H1 (cell line): ENCODE data around the gene CUX1. TPM values are rescaled to one million over a fixed set of nuclear protein-coding genes. Genes with fewer than 3 reads are reported as not detected.

Source experiments
- CTCF ChIA-PET: fragments of 300-600 bp; sonication (Branson Sonifier 250); formaldehyde crosslinking; loops from one replicate; lab custom pipeline; 2021; ENCODE audit not compliant: partially characterized antibody; lab: Charles Lee
- POLR2A ChIA-PET: fragments of 300-600 bp; sonication (Branson Sonifier 250); formaldehyde crosslinking; loops from one replicate; lab custom pipeline; 2021; ENCODE audit warnings: inconsistent platforms; ENCODE audit not compliant: partially characterized antibody; lab: Charles Lee
- DNase-seq, 2 experiments: peaks; one replicate each; pipeline versions ENCODE4 v3.0.0 to v3.0.0-alpha.2; 2010 to 2022; ENCODE audit warnings: low spot score in 2 of 2, low read depth in 1 of 2, mixed read lengths in 1 of 2
- FAIRE-seq: peaks from 2 replicates; lab custom pipeline; 2011; peaks lifted over from hg19 to GRCh38; lab: Jason Lieb, UNC
- H2AFZ ChIP-seq: 2 replicates; pipeline ENCODE4 v1.8.1; 2012; ENCODE audit warnings: low read length, inconsistent platforms
- H2AK5ac ChIP-seq: 2 replicates; pipeline ENCODE4 v1.6.1; 2013; ENCODE audit warnings: low read depth, low read length
- H2BK120ac ChIP-seq: replicated peaks from 2 replicates; pipeline ENCODE3; 2013; ENCODE audit warnings: low read depth, low read length, inconsistent platforms
- H2BK12ac ChIP-seq: 2 replicates; pipeline ENCODE4 v1.6.1; 2013; ENCODE audit warnings: low read depth, low read length
- H2BK15ac ChIP-seq: 2 replicates; pipeline ENCODE4 v1.6.1; 2013; ENCODE audit warnings: low read length
- H2BK20ac ChIP-seq: 2 replicates; pipeline ENCODE4 v1.6.1; 2013; ENCODE audit warnings: low read length
- H2BK5ac ChIP-seq: 2 replicates; pipeline ENCODE4 v1.6.1; 2013; ENCODE audit warnings: low read depth, low read length
- H3K14ac ChIP-seq: 2 replicates; pipeline ENCODE4 v1.6.1; 2013; ENCODE audit warnings: inconsistent platforms; ENCODE audit not compliant: insufficient read length
- H3K18ac ChIP-seq: 2 replicates; pipeline ENCODE4 v1.6.1; 2013; ENCODE audit warnings: low read length; ENCODE audit errors: extremely low read depth
- H3K23ac ChIP-seq: 2 replicates; pipeline ENCODE4 v1.6.1; 2013; ENCODE audit warnings: inconsistent platforms; ENCODE audit not compliant: insufficient read length
- H3K23me2 ChIP-seq: 2 replicates; pipeline ENCODE4 v1.6.1; 2013; ENCODE audit warnings: low read depth, low read length
- H3K27ac ChIP-seq: 2 replicates; pipeline ENCODE4 v1.6.1; 2011; ENCODE audit warnings: low read depth, low read length, inconsistent platforms
- H3K27me3 ChIP-seq, 4 experiments: replicated peaks in 1 of 4; 1 replicate in 1 of 4; 2 replicates in 3 of 4; pipeline versions ENCODE4 v1.6.1 to v1.8.1; 2011 to 2013; ENCODE audit warnings: low read length in 3 of 4, mild to moderate bottlenecking in 3 of 4, inconsistent platforms in 2 of 4, mixed read lengths in 2 of 4, moderate library complexity in 1 of 4; ENCODE audit not compliant: control insufficient read depth in 3 of 4, insufficient read depth in 3 of 4; ENCODE audit errors: extremely low read depth in 1 of 4
- H3K36me3 ChIP-seq, 4 experiments: 2 replicates each; pipeline versions ENCODE4 v1.6.1 to v1.8.1; 2011 to 2013; ENCODE audit warnings: mild to moderate bottlenecking in 4 of 4, low read length in 3 of 4, moderate library complexity in 2 of 4, control low read depth in 1 of 4, inconsistent platforms in 1 of 4; ENCODE audit not compliant: insufficient read depth in 4 of 4, control insufficient read depth in 2 of 4
- H3K4ac ChIP-seq: replicated peaks from 2 replicates; pipeline ENCODE3; 2013; ENCODE audit warnings: low read length, low read depth, mixed read lengths, inconsistent platforms; ENCODE audit not compliant: insufficient read length
- H3K4me1 ChIP-seq, 4 experiments: replicated peaks in 1 of 4; 1 replicate in 1 of 4; 2 replicates in 3 of 4; pipeline versions ENCODE4 v1.6.1 to v1.8.1; 2011 to 2013; ENCODE audit warnings: low read length in 3 of 4, inconsistent platforms in 2 of 4, mixed read lengths in 1 of 4; ENCODE audit not compliant: insufficient read depth in 4 of 4, control insufficient read depth in 3 of 4
- H3K4me2 ChIP-seq, 2 experiments: 2 replicates each; pipeline versions ENCODE4 v1.6.1 to v1.8.1; 2011 to 2013; ENCODE audit warnings: low read depth in 2 of 2, low read length in 2 of 2, control low read depth in 1 of 2, inconsistent platforms in 1 of 2, mild to moderate bottlenecking in 1 of 2; ENCODE audit not compliant: insufficient read depth in 1 of 2
- H3K4me3 ChIP-seq, 4 experiments: fragments of 200-600, 300-600 bp in 1 of 4; sonication (generic), shearing (Covaris generic), sonication (Bioruptor Twin) in 1 of 4; 2 replicates each; pipeline versions ENCODE4 v1.5.1 to v1.8.1; 2011 to 2016; ENCODE audit warnings: low read length in 4 of 4, low read depth in 3 of 4, control low read depth in 2 of 4, inconsistent platforms in 2 of 4, mild to moderate bottlenecking in 2 of 4, mixed read lengths in 1 of 4, moderate library complexity in 1 of 4; ENCODE audit not compliant: insufficient read depth in 2 of 4; ENCODE audit errors: extremely low read depth in 1 of 4
- H3K56ac ChIP-seq: replicated peaks from 2 replicates; pipeline ENCODE3; 2013; ENCODE audit warnings: low read depth, mild to moderate bottlenecking, mixed read lengths, low read length, inconsistent platforms; ENCODE audit not compliant: insufficient read length
- H3K79me1 ChIP-seq: 2 replicates; pipeline ENCODE4 v1.6.1; 2013; ENCODE audit warnings: low read depth, low read length, control low read depth
- H3K79me2 ChIP-seq, 2 experiments: 2 replicates each; pipeline versions ENCODE4 v1.6.1 to v1.8.1; 2012 to 2013; ENCODE audit warnings: low read length in 2 of 2, mild to moderate bottlenecking in 2 of 2, inconsistent platforms in 1 of 2; ENCODE audit not compliant: insufficient read depth in 2 of 2, control insufficient read depth in 1 of 2
- H3K9ac ChIP-seq, 4 experiments: replicated peaks in 1 of 4; 1 replicate in 1 of 4; 2 replicates in 3 of 4; pipeline versions ENCODE4 v1.6.1 to v1.8.1; 2011 to 2013; ENCODE audit warnings: low read depth in 3 of 4, low read length in 3 of 4, control low read depth in 2 of 4, mild to moderate bottlenecking in 2 of 4, moderate library complexity in 2 of 4, inconsistent platforms in 1 of 4; ENCODE audit errors: extremely low read depth in 1 of 4
- H3K9me3 ChIP-seq, 2 experiments: 2 replicates each; pipeline versions ENCODE4 v1.6.1 to v1.8.1; 2012 to 2013; ENCODE audit warnings: mild to moderate bottlenecking in 2 of 2, moderate library complexity in 2 of 2, control low read depth in 1 of 2, inconsistent platforms in 1 of 2, low read depth in 1 of 2, low read length in 1 of 2, mixed read lengths in 1 of 2; ENCODE audit not compliant: insufficient read depth in 2 of 2
- H4K20me1 ChIP-seq, 2 experiments: replicated peaks in 1 of 2; 2 replicates each; pipeline versions ENCODE3 to v1.8.1; 2011 to 2013; ENCODE audit warnings: inconsistent platforms in 2 of 2, low read length in 2 of 2, mild to moderate bottlenecking in 1 of 2; ENCODE audit not compliant: insufficient read depth in 2 of 2, control insufficient read depth in 1 of 2
- H4K5ac ChIP-seq: 2 replicates; pipeline ENCODE4 v1.6.1; 2013; ENCODE audit warnings: low read length, low read depth, mixed read lengths, inconsistent platforms; ENCODE audit not compliant: insufficient read length
- H4K8ac ChIP-seq: 2 replicates; pipeline ENCODE4 v1.8.0; 2013; ENCODE audit warnings: mild to moderate bottlenecking, moderate library complexity, low read length, inconsistent platforms; ENCODE audit not compliant: insufficient read depth; ENCODE audit errors: extremely low read depth
- H4K91ac ChIP-seq: replicated peaks from 2 replicates; pipeline ENCODE3; 2013; ENCODE audit warnings: low read length, mixed read lengths, inconsistent platforms; ENCODE audit not compliant: insufficient read length
- MAFK ChIP-seq: IDR thresholded peaks from 2 replicates; pipeline ENCODE4 v1.6.1; 2012; ENCODE audit warnings: low read depth, mild to moderate bottlenecking, improper control_type of control experiment, low read length
- WGBS, 2 experiments: shearing (Covaris generic) in 1 of 2; methylation state at CpG; one replicate each; pipeline versions ENCODE4 v1.1.6 to v1.1.7; 2013 to 2015; ENCODE audit warnings: low lambda C conversion rate in 2 of 2, mixed read lengths in 2 of 2, inconsistent platforms in 1 of 2, low coverage in 1 of 2, missing lambda C conversion rate in 1 of 2; ENCODE audit not compliant: insufficient replicate concordance in 2 of 2, insufficient coverage in 1 of 2, insufficient read length in 1 of 2; ENCODE audit errors: extremely low coverage in 1 of 2, missing lambda C conversion rate in 1 of 2; 5-methylcytosine and 5-hydroxymethylcytosine counted together
- polyA plus RNA-seq, 7 experiments: library from polyadenylated mRNA; depleted of rRNA in 3 of 7; stranded (reverse) in 5 of 7; unstranded in 2 of 7; fragments of >200 nt in 5 of 7; fragments of 200-250 nt in 2 of 7; gene quantifications; 1 replicate in 5 of 7; 2 replicates in 1 of 7; 4 replicates in 1 of 7; pipeline versions ENCODE4 v1.2.1 to v1.2.3, GENCODE V29; 2011 to 2013; ENCODE audit warnings: missing spikeins in 2 of 7, mixed read lengths in 2 of 7
- total RNA-seq: library from RNA; stranded (reverse); fragmentation: NEBNext Ultra II Directional; extraction: Animal tissue kit (Norgen Biotek cat#: 25700); gene quantifications from 2 replicates; pipeline ENCODE4 v1.2.1, GENCODE V29; 2021

The CUX1 gene
- total and polyA plus RNA-seq, 2 of the 8 experiments (the other 6 are each of a cell fraction or from before 2014, with no cell fraction given): 21.6 to 65.9 TPM

- Histone ChIP-seq H2BK15ac (no peak overlapping the region), H3K27me3 (no peaks in the 10 kb centered on the region), H2BK12ac (no peak overlapping the region), H4K5ac (no peak overlapping the region), H2BK5ac (no peak overlapping the region), H2BK120ac (no peak overlapping the region), H3K4me3 (no peak overlapping the region), H4K8ac (no peak overlapping the region), H4K91ac (no peak overlapping the region), H4K20me1 (peaks cover 4 to 16% of the 10 kb centered on the region in 2 experiments), H3K79me2 (peaks cover 17 to 94% of the 10 kb centered on the region in 2 experiments), H2BK20ac (no peak overlapping the region), H3K23ac (no peak overlapping the region), H3K9me3 (no peaks in the 10 kb centered on the region), H2AFZ (no peak overlapping the region), H3K27ac (no peak overlapping the region; the same call in 1 of the 2 replicates), H3K14ac (no peak overlapping the region), H3K56ac (no peak overlapping the region), H3K4ac (no peak overlapping the region), H3K18ac (no peak overlapping the region), H3K9ac (no peak overlapping the region), H3K36me3 (no peaks in the 10 kb centered on the region; a peak in 1 of 8 replicates), H3K4me1 (peaks cover 0 to 3% (median 1%) of the 10 kb centered on the region in 4 experiments; a peak in 2 of 7 replicates)
- WGBS, 2 experiments: 91% methylated on average over 17 of the region's 17 CpGs; no CpG with 5 or more reads in 1 of the 2 experiments
- no peak for DNase-seq
- no peak for FAIRE-seq
- POLR2A ChIA-PET: no interaction called here
- no peak for TF ChIP-seq MAFK
- TF ChIP-seq, all 59 proteins: peak for 0
- H3K23me2 ChIP-seq: no peaks in the 10 kb centered on the region; the same call in 1 of the 2 replicates
- H2AK5ac ChIP-seq: no peak overlapping the region
- H3K79me1 ChIP-seq: peaks cover 13% of the 10 kb centered on the region
- CTCF ChIA-PET: interaction anchor here (0.6 to 0.8 kb wide), 2 partner anchors 13 to 181 kb away, joined by 3 to 4 read pairs; no protein-coding TSS in a partner anchor
- no peak overlapping the region for H3K4me2 ChIP-seq
Measured at GRCh38 chr7:101838837-101839483, 21.5 kb downstream of the CUX1 start.
